Measurements from ENCODE around the gene CLEC4M. TPM values are rescaled to one million over a fixed set of nuclear protein-coding genes. Genes with fewer than 3 reads are reported as not detected.

CLEC4M gene
- total RNA-seq, 1 donor from 2014 or later: 1.5 TPM

DNA sequence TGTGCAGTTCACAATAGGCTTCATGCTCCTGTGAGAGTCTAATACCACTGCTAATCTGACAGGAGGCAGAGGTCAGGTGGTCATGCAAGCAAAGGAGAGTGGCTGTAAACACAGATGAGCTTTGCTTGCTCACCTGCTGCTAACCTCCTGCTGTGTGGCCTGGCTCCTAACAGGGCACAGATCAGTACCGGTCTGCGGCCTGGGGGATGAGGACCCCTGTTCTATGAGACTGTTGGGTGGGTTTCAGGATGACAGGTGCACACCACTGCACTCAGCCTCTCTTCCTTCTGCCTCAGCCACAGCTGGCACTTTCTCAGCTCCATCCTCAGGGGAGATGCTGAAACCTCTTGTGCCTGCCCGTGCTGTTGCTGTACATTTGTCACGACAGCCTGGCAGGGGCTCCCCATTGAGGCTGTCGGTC is 40.8 kb upstream of the CLEC4M start:
- TF ChIP-seq, protein P1, sequence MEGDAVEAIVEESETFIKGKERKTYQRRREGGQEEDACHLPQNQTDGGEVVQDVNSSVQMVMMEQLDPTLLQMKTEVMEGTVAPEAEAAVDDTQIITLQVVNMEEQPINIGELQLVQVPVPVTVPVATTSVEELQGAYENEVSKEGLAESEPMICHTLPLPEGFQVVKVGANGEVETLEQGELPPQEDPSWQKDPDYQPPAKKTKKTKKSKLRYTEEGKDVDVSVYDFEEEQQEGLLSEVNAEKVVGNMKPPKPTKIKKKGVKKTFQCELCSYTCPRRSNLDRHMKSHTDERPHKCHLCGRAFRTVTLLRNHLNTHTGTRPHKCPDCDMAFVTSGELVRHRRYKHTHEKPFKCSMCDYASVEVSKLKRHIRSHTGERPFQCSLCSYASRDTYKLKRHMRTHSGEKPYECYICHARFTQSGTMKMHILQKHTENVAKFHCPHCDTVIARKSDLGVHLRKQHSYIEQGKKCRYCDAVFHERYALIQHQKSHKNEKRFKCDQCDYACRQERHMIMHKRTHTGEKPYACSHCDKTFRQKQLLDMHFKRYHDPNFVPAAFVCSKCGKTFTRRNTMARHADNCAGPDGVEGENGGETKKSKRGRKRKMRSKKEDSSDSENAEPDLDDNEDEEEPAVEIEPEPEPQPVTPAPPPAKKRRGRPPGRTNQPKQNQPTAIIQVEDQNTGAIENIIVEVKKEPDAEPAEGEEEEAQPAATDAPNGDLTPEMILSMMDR (IDR thresholded peaks at IDR 0.05; ENCODE audit: unreplicated experiment): no peak
- Mint-ChIP-seq H3K27me3 (ENCODE audit: low read depth) (peaks cover 29% of the 10 kb centered on the region), H3K4me3 (no peak overlapping the region), H3K36me3 (no peaks in the 10 kb centered on the region), H3K9me3 (no peaks in the 10 kb centered on the region), H3K4me1 (no peaks in the 10 kb centered on the region), H3K27ac (no peak overlapping the region)
- no peak for DNase-seq (ENCODE audit: low spot score in 2 of 2, unreplicated experiment in 2 of 2)

DNA sequence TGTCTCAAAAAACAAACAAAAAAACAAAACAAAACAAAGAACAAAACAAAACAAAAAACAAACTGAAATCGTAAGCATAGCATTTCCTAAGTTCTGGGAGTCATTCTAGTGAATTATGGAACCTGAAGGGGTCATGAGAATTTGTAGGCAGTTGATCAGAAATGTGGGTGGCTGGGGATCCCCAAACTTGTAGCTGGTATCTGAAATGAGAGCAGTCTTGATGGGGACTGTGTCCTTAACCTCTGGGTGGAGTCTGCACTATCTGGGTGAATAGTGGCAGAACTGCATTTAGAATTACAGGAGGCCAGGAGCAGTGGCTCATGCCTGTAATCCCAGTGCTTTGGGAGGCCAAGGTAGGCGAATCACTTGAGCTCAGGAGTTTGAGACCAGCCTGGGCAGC is 37.3 kb upstream of the CLEC4M start:
- Mint-ChIP-seq H3K4me3 (no peak overlapping the region), H3K27me3 (ENCODE audit: low read depth) (peaks cover 63% of the 10 kb centered on the region)

DNA sequence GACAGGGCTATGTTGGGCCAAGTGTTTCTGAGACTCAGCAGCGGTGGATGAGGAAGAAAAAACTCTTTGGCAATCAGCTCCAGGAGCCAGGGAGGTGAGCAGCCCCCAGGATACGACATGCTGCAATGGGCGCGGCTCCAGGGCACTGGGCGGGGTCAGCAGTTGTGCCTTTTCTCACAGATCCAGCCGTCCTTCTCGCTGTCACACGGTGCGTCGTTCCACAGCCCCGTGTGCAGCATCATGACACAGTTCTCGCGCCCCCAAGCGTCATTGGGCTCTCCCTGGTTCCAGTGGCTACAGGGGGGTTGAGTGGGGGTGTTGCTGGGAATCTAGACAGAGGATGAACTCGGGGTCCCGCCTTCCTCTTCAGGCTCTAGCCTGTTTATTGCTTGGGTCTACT is 33.8 kb upstream of the CLEC4M start:
- peaks cover 82% of the 10 kb centered on the region for H3K27me3 Mint-ChIP-seq (ENCODE audit: low read depth)
- H3K4me1 Mint-ChIP-seq: no peaks in the 10 kb centered on the region
- H3K4me3 Mint-ChIP-seq: no peak overlapping the region
- TF ChIP-seq, protein P1 (IDR thresholded peaks at IDR 0.05; ENCODE audit: unreplicated experiment): no peak
- no peaks in the 10 kb centered on the region for H3K9me3 Mint-ChIP-seq
- H3K27ac Mint-ChIP-seq: no peak overlapping the region
- no peaks in the 10 kb centered on the region for H3K36me3 Mint-ChIP-seq
- no peak for DNase-seq (ENCODE audit: low spot score in 2 of 2, unreplicated experiment in 2 of 2)

More for the DNA sequence above, 37.3 kb upstream of the CLEC4M start:
- no peaks in the 10 kb centered on the region for H3K36me3 Mint-ChIP-seq
- TF ChIP-seq, protein P1 (IDR thresholded peaks at IDR 0.05; ENCODE audit: unreplicated experiment): no peak
- no peaks in the 10 kb centered on the region for H3K4me1 Mint-ChIP-seq
- H3K27ac Mint-ChIP-seq: no peak overlapping the region
- H3K9me3 Mint-ChIP-seq: no peaks in the 10 kb centered on the region
- DNase-seq (ENCODE audit: low spot score in 2 of 2, unreplicated experiment in 2 of 2): no peak

DNA sequence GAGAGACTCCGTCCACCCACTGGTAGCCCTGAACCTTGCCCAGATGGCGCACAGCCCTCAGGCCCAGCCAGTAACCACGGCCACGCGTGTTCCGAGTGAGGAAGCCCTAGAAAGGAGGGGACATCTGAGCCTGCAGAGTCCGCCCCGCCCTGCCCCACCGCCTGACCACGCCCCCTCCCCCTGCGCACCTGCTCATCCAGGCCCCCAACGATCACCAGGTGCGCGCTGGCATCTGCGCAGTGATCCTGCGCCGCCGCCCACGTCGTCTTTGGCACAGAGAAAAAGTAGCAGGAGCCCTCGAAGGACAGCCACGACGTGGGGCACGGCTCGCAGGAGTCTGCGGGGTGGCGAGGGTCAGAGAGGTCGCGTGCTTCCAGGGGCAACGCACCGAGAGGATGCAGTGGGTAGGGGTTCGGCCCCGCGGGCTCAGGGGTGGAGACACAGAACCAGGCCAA is 33.2 kb upstream of the CLEC4M start:
- H3K4me3 Mint-ChIP-seq: no peak overlapping the region
- TF ChIP-seq, protein P1 (IDR thresholded peaks at IDR 0.05; ENCODE audit: unreplicated experiment): no peak

DNA sequence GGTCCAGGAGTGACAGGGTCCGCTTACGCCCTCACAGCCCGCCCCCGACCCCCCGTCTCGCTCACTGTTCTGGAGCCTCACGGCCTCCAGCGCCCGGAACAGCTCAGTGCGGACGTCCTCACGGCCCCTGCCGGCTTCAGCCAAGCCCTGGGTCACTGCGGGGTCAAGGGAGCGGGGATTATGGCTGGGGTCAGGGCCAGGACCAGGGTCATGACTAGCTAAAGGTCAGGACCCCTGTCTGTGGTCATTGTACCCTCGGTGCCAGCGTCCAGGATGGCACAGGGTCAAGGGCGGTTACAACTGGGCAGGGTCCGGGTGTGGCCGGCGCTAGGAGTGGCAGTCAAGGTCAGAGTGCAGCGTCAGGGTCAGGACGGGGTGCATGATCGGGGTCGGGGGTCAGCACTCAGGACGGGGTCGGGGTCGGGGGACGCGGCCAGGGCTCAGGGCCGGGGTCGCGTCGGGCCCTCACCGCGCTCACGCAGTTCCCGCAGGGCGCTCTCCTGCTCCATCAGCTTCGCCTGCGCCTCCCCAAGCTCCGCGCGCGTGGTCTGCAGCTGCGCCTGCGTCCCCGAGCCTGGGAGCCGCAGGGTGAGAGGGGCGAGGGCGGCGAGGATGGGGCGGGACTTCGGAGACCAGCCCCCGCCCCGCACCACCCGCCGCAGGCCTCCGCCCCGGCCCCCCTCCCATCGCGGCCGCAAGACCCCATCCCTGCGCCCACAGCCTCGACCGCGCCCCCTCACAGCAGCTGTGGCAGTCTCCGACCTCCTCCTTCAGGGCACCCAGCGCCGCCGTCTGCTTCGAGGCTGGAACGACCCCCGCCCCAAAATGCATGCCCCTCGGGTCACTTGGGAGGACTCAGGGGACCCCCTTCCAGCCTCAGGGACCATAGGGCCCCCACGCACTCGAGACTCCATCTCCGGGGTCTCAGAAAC is 32.5 kb upstream of the CLEC4M start:
- TF ChIP-seq, protein P1 (IDR thresholded peaks at IDR 0.05; ENCODE audit: unreplicated experiment): no peak
- no peak overlapping the region for H3K4me3 Mint-ChIP-seq
- H3K36me3 Mint-ChIP-seq: no peaks in the 10 kb centered on the region
- no peak overlapping the region for H3K27ac Mint-ChIP-seq
- DNase-seq (ENCODE audit: low spot score in 2 of 2, unreplicated experiment in 2 of 2): no peak
- H3K9me3 Mint-ChIP-seq: no peaks in the 10 kb centered on the region
- peaks cover 86% of the 10 kb centered on the region for H3K27me3 Mint-ChIP-seq (ENCODE audit: low read depth)
- H3K4me1 Mint-ChIP-seq: no peaks in the 10 kb centered on the region

More for the DNA sequence above, 33.2 kb upstream of the CLEC4M start:
- Mint-ChIP-seq H3K36me3 (no peaks in the 10 kb centered on the region), H3K9me3 (no peaks in the 10 kb centered on the region), H3K27me3 (ENCODE audit: low read depth) (peaks cover 83% of the 10 kb centered on the region), H3K4me1 (no peaks in the 10 kb centered on the region), H3K27ac (no peak overlapping the region)
- no peak for DNase-seq (ENCODE audit: low spot score in 2 of 2, unreplicated experiment in 2 of 2)
